Endodermal cell (in vitro differentiated cells): Measurements from ENCODE around the gene PDCD1. TPM values are rescaled to one million over a fixed set of nuclear protein-coding genes. Genes with fewer than 3 reads are reported as not detected.

Experiments
- DNase-seq: peaks from one replicate; pipeline ENCODE4 v3.0.0-alpha.2; 2017
- H3K27ac ChIP-seq: 2 replicates; pipeline ENCODE4 v1.5.1; 2013; ENCODE audit warnings: mild to moderate bottlenecking, low read depth, low read length, moderate library complexity
- H3K27me3 ChIP-seq: 2 replicates; pipeline ENCODE4 v1.6.1; 2013; ENCODE audit warnings: mild to moderate bottlenecking, low read length, moderate library complexity; ENCODE audit not compliant: insufficient read depth, control insufficient read depth, poor library complexity, severe bottlenecking
- H3K36me3 ChIP-seq: 2 replicates; pipeline ENCODE4 v1.7.0; 2013; ENCODE audit warnings: mild to moderate bottlenecking, low read length, moderate library complexity; ENCODE audit not compliant: control insufficient read depth, insufficient read depth
- H3K4me1 ChIP-seq: one replicate; pipeline ENCODE4 v1.7.0; 2013; ENCODE audit warnings: low read length; ENCODE audit not compliant: control insufficient read depth, insufficient read depth
- H3K4me3 ChIP-seq: 2 replicates; pipeline ENCODE4 v1.5.1; 2013; ENCODE audit warnings: mild to moderate bottlenecking, low read length, moderate library complexity
- H3K9ac ChIP-seq: 2 replicates; pipeline ENCODE4 v1.6.1; 2013; ENCODE audit warnings: mild to moderate bottlenecking, low read length, moderate library complexity; ENCODE audit not compliant: poor library complexity, severe bottlenecking; ENCODE audit errors: extremely low read depth
- H3K9me3 ChIP-seq: 2 replicates; pipeline ENCODE4 v1.6.1; 2013; ENCODE audit warnings: mild to moderate bottlenecking, low read length, moderate library complexity; ENCODE audit not compliant: control insufficient read depth
- H3K27ac Mint-ChIP-seq: 2 replicates; pipeline ENCODE4 v1.8.0; 2020; ENCODE audit warnings: mixed read lengths
- H3K27me3 Mint-ChIP-seq: 2 replicates; pipeline ENCODE4 v1.8.0; 2021; ENCODE audit warnings: mild to moderate bottlenecking, mixed read lengths; ENCODE audit not compliant: insufficient read depth
- H3K36me3 Mint-ChIP-seq: 2 replicates; pipeline ENCODE4 v1.8.0; 2020; ENCODE audit warnings: low read depth, mixed read lengths
- H3K4me1 Mint-ChIP-seq: 2 replicates; pipeline ENCODE4 v1.8.0; 2020; ENCODE audit warnings: mixed read lengths
- H3K4me3 Mint-ChIP-seq: 2 replicates; pipeline ENCODE4 v1.8.0; 2020; ENCODE audit warnings: mild to moderate bottlenecking, moderate library complexity, mixed read lengths
- H3K9me3 Mint-ChIP-seq: 2 replicates; pipeline ENCODE4 v1.8.0; 2020; ENCODE audit warnings: mild to moderate bottlenecking, mixed read lengths
- WGBS, 2 experiments: methylation state at CpG; one replicate each; pipeline versions ENCODE4 v1.1.5 to v1.1.7; 2013; ENCODE audit warnings: missing lambda C conversion rate in 2 of 2, mixed read lengths in 1 of 2; ENCODE audit not compliant: insufficient coverage in 1 of 2, insufficient read length in 1 of 2; 5-methylcytosine and 5-hydroxymethylcytosine counted together
- total RNA-seq, 2 donors: library from RNA; stranded (reverse); fragmentation: NEBNext Ultra II Directional in 1 of 2; extraction: Animal tissue kit (Norgen Biotek cat#: 25700) in 1 of 2; gene quantifications; 2 replicates in 1 of 2; 3 replicates in 1 of 2; pipeline ENCODE4 v1.2.1, GENCODE V29; 2021
- TF ChIP-seq, protein P1 (sequence below): fragments of 200-600 bp; sonication (generic); conservative IDR thresholded peaks from 2 replicates; pipeline ENCODE4 v1.5.0; 2021; ENCODE audit warnings: antibody characterized with exemption, mild to moderate bottlenecking

Gene PDCD1
- total RNA-seq, 2 donors from 2014 or later = 0.20 TPM; not detected in 1

DNA sequence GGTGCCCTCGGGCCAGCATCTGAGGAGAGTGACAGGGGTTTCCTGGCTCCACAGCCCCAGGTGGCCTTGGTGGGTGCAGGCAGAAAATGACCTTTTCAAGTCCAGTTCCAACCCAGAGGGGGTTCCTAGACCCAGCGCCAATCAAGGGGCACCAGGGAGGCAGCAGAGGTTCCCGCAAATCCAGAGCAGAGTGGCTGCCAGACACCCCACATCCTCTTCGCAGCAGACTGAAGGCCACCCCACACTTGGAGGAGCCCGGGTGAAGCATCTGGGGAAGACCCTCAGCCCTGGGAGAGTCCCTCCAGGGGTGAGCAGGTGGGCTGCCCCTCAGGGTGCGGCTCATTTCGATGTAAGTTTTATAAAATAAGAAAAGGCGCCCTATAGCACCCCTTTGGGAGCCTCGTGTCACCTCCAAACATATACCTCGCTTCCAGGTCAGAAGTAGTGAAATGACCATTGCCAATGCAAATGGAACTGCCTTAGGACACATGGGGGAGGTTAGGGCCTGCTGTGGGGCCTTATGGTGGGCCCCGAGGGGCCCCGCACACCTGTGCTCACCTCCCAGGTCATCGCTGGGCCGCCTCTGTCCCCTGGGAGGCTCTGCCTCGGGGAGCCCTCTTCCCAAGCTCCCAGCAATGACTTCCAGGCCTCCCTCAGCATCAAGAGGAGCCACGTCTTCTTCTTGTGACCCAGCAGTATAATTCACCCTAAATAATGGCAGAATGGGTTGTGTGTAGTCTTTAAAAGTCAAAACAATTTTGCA is 21.8 kb upstream of the PDCD1 start:
- DNase-seq = no peak
- H3K27ac ChIP-seq = no peak overlapping the region
- 91 to 92% methylated on average over 13 to 16 of the region's 16 CpGs for WGBS, 2 experiments
- Mint-ChIP-seq H3K4me3 (peak overlapping the region; percentile 62), H3K9me3 (peaks cover 3% of the 10 kb centered on the region), H3K36me3 (peaks cover 5% of the 10 kb centered on the region), H3K27ac (no peak overlapping the region), H3K27me3 (no peaks in the 10 kb centered on the region), H3K4me1 (peaks cover 9% of the 10 kb centered on the region)
- H3K27me3 ChIP-seq = no peaks in the 10 kb centered on the region
- H3K4me3 ChIP-seq = peak overlapping the region; percentile 80
- no peak overlapping the region for H3K9ac ChIP-seq
- no peaks in the 10 kb centered on the region for H3K9me3 ChIP-seq
- H3K4me1 ChIP-seq = no peaks in the 10 kb centered on the region
- TF ChIP-seq, protein P1, sequence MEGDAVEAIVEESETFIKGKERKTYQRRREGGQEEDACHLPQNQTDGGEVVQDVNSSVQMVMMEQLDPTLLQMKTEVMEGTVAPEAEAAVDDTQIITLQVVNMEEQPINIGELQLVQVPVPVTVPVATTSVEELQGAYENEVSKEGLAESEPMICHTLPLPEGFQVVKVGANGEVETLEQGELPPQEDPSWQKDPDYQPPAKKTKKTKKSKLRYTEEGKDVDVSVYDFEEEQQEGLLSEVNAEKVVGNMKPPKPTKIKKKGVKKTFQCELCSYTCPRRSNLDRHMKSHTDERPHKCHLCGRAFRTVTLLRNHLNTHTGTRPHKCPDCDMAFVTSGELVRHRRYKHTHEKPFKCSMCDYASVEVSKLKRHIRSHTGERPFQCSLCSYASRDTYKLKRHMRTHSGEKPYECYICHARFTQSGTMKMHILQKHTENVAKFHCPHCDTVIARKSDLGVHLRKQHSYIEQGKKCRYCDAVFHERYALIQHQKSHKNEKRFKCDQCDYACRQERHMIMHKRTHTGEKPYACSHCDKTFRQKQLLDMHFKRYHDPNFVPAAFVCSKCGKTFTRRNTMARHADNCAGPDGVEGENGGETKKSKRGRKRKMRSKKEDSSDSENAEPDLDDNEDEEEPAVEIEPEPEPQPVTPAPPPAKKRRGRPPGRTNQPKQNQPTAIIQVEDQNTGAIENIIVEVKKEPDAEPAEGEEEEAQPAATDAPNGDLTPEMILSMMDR = no peak
- no peaks in the 10 kb centered on the region for H3K36me3 ChIP-seq

DNA sequence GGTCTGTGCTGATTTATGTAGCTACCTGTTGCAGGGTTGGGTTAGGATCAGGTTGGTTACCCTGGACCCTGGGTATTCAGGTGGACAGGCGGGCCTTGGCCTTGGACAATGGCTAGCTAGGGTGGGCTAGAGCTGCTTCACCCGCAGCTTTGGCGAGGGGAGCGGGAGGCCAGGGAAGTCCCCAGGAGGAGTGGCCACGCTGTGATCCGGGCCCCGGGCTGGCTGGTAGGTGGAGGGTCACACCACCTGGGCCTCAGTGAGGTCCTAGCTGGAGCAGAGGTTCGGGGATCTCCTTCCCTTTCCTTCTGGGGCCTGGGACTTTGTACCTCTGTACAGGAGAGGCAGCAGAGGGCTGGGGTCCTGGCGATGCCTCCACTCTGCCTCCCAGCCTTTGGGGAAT is 20.6 kb upstream of the PDCD1 start:
- Mint-ChIP-seq H3K27me3 (no peaks in the 10 kb centered on the region), H3K36me3 (peaks cover 7% of the 10 kb centered on the region), H3K4me3 (no peak overlapping the region), H3K4me1 (peaks cover 9% of the 10 kb centered on the region), H3K9me3 (peaks cover 8% of the 10 kb centered on the region), H3K27ac (no peak overlapping the region)
- 82 to 85% methylated on average over 5 to 9 of the region's 9 CpGs for WGBS, 2 experiments
- no peak overlapping the region for H3K9ac ChIP-seq
- DNase-seq = no peak
- TF ChIP-seq, protein P1 = no peak
- H3K9me3 ChIP-seq = peaks cover 10% of the 10 kb centered on the region
- H3K27me3 ChIP-seq = no peaks in the 10 kb centered on the region
- H3K36me3 ChIP-seq = no peaks in the 10 kb centered on the region
- H3K4me3 ChIP-seq = no peak overlapping the region
- H3K4me1 ChIP-seq = no peaks in the 10 kb centered on the region
- H3K27ac ChIP-seq = no peak overlapping the region

DNA sequence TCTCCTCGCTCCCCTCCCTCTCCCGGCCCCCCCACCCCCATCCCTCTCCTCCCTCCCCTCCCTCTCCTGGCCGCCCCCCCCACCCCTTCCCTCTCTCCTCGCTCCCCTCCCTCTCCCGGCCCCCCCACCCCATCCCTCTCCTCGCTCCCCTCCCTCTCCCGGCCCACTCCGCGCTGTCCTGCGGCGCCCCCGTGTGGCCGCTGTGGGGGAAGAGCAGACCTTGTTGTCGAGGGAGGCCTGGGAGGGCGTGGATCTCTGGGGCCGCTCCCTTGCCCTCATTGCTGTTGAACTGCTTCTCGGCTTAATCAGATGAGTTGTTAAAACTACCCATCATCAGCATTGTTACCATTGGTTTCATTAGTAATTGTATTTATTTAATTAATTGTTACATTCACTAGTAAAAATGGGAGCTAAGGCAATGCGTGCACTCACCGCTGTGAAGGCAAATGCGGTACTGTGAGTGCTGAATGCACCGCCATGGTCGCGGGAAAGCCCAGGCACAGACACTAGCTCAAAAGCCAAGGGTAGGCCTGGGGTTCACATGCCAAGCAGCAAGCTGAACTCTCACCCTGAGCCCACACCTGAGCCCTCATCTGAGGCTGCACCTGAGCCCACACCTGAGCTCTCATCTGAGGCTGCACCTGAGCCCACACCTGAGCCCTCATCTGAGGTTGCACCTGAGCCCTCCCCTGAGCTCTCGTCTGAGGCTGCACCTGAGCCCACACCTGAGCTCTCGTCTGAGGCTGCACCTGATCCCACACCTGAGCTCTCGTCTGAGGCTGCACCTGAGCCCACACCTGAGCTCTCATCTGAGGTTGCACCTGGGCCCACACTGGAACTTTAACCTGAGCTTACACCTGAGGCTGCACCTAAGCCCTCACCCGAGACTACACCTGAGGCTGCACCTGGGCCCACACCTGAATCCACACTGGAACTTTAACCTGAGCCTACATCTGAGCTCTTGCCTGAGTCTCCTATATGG is 19.6 kb upstream of the PDCD1 start:
- Histone ChIP-seq H3K4me3 (no peak overlapping the region), H3K36me3 (no peaks in the 10 kb centered on the region), H3K27me3 (no peaks in the 10 kb centered on the region), H3K9ac (no peak overlapping the region), H3K9me3 (peaks cover 16% of the 10 kb centered on the region), H3K27ac (no peak overlapping the region), H3K4me1 (no peaks in the 10 kb centered on the region)
- DNase-seq = peak; percentile 87
- peaks cover 4% of the 10 kb centered on the region for H3K36me3 Mint-ChIP-seq
- no peaks in the 10 kb centered on the region for H3K27me3 Mint-ChIP-seq
- TF ChIP-seq, protein P1 = peak; percentile 75
- H3K9me3 Mint-ChIP-seq = peaks cover 17% of the 10 kb centered on the region
- 50 to 75% methylated on average over 8 to 20 of the region's 27 CpGs for WGBS, 2 experiments
- no peak overlapping the region for H3K27ac Mint-ChIP-seq
- peaks cover 9% of the 10 kb centered on the region for H3K4me1 Mint-ChIP-seq
- no peak overlapping the region for H3K4me3 Mint-ChIP-seq
